Ishikawa (cell line): ENCODE measurements around the gene FBLN1.

Experiments used
- CEBPB ChIP-seq: IDR thresholded peaks from 2 replicates; pipeline ENCODE4 v1.6.1; 2012
- CREB1 ChIP-seq: IDR thresholded peaks from 2 replicates; pipeline ENCODE4 v1.6.1; 2012; ENCODE audit warnings: low read depth
- EGR1 ChIP-seq: IDR thresholded peaks from 2 replicates; pipeline ENCODE4 v1.6.1; 2012
- EP300 ChIP-seq: IDR thresholded peaks from 2 replicates; pipeline ENCODE4 v1.6.1; 2012; ENCODE audit warnings: borderline replicate concordance
- FOXM1 ChIP-seq: IDR thresholded peaks from 2 replicates; pipeline ENCODE4 v1.6.1; 2012; ENCODE audit warnings: low read depth, borderline replicate concordance
- NFIC ChIP-seq: IDR thresholded peaks from 2 replicates; pipeline ENCODE4 v1.6.1; 2012
- RAD21 ChIP-seq: IDR thresholded peaks from 2 replicates; pipeline ENCODE4 v1.6.1; 2012; ENCODE audit warnings: low read depth
- TAF1 ChIP-seq: IDR thresholded peaks from 2 replicates; pipeline ENCODE4 v1.6.1; 2012; ENCODE audit warnings: low read depth, mild to moderate bottlenecking
- TCF12 ChIP-seq: IDR thresholded peaks from 2 replicates; pipeline ENCODE4 v1.6.1; 2012; ENCODE audit warnings: low read depth
- TEAD4 ChIP-seq: IDR thresholded peaks from 2 replicates; pipeline ENCODE4 v1.6.1; 2012
- YY1 ChIP-seq: IDR thresholded peaks from 2 replicates; pipeline ENCODE4 v1.6.1; 2012; ENCODE audit warnings: low read depth
- ZBTB7A ChIP-seq: IDR thresholded peaks from 2 replicates; pipeline ENCODE4 v1.6.1; 2012; ENCODE audit warnings: low read depth
- TF ChIP-seq, protein P1 (sequence below): IDR thresholded peaks from 2 replicates; pipeline ENCODE4 v1.6.1; 2012
- TF ChIP-seq, protein P2 (sequence below): IDR thresholded peaks from 2 replicates; pipeline ENCODE4 v1.6.1; 2012; ENCODE audit warnings: low read depth, mild to moderate bottlenecking
- TF ChIP-seq, protein P3 (sequence below): IDR thresholded peaks from 2 replicates; pipeline ENCODE4 v1.6.1; 2012

FBLN1 gene

DNA sequence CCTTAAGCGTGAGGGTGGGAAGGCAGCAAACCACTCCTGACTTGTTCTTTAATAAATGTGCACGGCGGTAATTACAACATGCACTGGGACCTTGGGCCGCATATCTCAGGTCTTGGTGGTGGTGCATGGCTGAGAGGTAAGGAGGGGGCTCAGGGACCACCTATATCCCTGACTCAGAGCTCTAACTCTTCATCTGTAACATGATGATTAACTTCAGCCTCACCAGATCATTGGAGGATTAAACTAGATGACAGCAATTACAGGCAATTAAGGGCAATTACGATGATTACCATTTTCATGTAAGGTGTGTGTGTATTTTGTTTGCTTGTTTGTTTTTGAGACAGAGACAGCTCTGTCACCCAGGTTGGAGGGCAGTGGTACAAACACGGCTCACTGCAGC is 45.0 kb downstream of the FBLN1 start:
- no peak for TF ChIP-seq FOXM1

DNA sequence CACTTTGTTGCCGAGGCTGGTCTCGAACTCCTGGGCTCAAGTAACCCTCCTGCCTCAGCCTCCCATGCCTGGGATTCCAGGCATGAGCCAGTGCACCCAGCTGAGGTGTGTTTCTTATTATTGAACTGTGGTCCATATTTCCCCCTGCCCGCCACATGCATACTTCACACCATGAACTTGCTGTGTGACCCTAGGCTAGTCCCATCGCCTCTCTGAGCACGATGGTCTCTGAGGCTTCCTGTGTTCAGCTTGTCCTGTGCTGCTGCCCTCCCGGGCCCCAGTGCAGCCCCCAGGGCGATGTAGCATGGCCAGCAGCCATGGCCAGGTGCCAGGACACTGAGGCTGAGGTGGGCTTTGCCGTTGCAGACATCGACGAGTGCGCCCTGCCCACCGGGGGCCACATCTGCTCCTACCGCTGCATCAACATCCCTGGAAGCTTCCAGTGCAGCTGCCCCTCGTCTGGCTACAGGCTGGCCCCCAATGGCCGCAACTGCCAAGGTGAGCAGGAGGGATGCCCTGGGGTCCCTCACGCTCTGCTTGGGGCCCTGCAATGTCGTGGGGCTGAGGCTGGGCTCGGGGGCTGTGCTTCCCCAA is 45.7 kb downstream of the FBLN1 start:
- TF ChIP-seq YY1 (no peak), FOXM1 (no peak), NFIC (no peak), TEAD4 (no peak), EGR1 (no peak), CREB1 (no peak), EP300 (no peak), ZBTB7A (no peak), CEBPB (no peak), TAF1 (no peak), RAD21 (no peak), TCF12 (no peak)
- TF ChIP-seq, protein P1, sequence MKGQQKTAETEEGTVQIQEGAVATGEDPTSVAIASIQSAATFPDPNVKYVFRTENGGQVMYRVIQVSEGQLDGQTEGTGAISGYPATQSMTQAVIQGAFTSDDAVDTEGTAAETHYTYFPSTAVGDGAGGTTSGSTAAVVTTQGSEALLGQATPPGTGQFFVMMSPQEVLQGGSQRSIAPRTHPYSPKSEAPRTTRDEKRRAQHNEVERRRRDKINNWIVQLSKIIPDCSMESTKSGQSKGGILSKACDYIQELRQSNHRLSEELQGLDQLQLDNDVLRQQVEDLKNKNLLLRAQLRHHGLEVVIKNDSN, result no peak
- TF ChIP-seq, protein P2, sequence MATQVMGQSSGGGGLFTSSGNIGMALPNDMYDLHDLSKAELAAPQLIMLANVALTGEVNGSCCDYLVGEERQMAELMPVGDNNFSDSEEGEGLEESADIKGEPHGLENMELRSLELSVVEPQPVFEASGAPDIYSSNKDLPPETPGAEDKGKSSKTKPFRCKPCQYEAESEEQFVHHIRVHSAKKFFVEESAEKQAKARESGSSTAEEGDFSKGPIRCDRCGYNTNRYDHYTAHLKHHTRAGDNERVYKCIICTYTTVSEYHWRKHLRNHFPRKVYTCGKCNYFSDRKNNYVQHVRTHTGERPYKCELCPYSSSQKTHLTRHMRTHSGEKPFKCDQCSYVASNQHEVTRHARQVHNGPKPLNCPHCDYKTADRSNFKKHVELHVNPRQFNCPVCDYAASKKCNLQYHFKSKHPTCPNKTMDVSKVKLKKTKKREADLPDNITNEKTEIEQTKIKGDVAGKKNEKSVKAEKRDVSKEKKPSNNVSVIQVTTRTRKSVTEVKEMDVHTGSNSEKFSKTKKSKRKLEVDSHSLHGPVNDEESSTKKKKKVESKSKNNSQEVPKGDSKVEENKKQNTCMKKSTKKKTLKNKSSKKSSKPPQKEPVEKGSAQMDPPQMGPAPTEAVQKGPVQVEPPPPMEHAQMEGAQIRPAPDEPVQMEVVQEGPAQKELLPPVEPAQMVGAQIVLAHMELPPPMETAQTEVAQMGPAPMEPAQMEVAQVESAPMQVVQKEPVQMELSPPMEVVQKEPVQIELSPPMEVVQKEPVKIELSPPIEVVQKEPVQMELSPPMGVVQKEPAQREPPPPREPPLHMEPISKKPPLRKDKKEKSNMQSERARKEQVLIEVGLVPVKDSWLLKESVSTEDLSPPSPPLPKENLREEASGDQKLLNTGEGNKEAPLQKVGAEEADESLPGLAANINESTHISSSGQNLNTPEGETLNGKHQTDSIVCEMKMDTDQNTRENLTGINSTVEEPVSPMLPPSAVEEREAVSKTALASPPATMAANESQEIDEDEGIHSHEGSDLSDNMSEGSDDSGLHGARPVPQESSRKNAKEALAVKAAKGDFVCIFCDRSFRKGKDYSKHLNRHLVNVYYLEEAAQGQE, result no peak
- TF ChIP-seq, protein P3, sequence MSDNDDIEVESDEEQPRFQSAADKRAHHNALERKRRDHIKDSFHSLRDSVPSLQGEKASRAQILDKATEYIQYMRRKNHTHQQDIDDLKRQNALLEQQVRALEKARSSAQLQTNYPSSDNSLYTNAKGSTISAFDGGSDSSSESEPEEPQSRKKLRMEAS, result no peak

DNA sequence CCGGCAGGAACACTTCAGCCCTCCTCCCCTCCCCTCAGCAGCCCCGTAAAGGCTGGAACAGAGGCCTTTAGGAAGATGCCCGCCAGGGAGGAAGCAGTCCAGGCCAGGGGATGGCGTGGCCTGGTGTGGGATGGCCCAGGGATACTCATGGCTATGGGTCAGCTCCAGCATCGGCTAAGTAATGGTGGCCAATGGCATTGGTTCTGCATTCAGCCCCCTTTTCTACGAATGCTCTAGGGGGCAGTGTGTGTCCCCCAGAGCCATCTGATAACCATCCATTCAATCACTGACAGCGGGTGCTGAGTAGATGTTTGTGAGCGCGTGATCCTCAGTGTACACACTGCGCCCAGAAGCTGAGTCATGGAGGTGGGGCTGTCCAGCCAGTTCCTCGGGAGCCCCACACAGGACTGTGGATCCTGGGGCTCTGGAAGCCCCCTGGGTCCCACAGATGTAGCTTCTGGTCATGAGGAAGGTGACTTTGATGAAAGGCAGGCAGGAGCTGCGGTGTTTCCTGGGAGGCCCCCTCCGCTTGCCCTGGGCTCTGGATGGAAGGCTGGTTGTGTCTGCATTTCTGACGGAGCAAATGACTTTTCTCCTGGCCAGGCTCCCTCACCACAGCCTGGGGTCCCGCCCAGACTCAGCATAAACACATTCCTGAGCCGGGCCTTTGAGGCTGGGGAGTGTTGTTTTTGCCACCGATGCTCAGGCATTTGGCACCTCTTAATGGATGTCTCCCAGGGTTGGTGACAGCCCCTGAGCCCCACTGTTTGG is 46.5 kb downstream of the FBLN1 start:
- TF ChIP-seq TAF1, result no peak

DNA sequence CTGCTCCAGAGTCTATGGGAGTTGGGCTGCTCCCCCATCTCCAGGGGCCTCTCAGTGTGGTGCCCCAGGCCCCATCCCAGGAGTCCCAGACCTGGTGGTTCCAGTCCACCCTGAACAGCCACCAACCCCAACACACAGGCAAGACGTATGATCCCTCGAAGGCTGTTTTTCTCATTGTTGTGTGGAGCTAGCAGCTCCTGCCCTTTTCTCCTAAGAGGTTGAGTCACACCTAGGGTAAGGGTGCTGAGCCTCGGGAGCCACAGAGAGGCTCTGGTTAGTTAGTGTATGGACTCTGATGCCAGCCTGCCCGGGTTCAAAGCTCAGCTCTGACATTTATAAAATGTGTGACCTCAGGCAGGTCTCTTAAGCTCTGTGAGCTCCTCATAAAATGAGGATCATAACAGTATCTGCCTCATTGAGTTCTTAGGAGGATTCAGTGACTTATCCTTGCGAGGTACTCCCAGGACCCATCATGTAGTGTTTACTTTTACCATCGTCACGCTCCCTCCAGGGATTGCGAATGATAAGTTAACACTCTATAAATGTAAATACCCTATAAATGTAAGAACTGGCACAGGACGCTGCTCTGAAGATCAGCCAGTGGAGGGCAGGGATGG is 47.2 kb downstream of the FBLN1 start:
- TF ChIP-seq CREB1 (no peak), TCF12 (no peak), ZBTB7A (no peak), RAD21 (no peak), FOXM1 (no peak), TEAD4 (no peak), CEBPB (no peak), NFIC (no peak), YY1 (no peak), EGR1 (no peak), EP300 (no peak), TAF1 (no peak)
- TF ChIP-seq, protein P1, result no peak
- TF ChIP-seq, protein P2, result no peak
- TF ChIP-seq, protein P3, result no peak

DNA sequence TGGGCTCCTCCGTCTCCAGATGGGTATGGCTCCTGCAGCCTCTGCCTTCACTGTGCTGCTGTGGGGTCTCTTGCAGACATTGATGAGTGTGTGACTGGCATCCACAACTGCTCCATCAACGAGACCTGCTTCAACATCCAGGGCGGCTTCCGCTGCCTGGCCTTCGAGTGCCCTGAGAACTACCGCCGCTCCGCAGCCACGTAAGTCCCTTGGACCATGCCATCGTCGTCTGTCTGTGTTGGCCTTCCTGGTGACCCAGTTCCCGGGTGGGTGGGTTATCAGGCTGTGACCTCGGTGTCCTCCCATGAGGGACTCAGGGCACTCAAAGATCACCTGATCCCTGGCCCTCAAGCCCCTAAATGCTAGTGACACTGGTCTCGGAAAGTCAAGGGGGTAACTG is 47.7 kb downstream of the FBLN1 start:
- no peak for TF ChIP-seq TCF12
- no peak for TF ChIP-seq CEBPB
- TF ChIP-seq TAF1, result no peak
- no peak for TF ChIP-seq NFIC
- TF ChIP-seq RAD21, result no peak
- TF ChIP-seq EP300, result no peak
- TF ChIP-seq TEAD4, result no peak
- TF ChIP-seq EGR1, result no peak
- no peak for TF ChIP-seq ZBTB7A
- no peak for TF ChIP-seq CREB1
- TF ChIP-seq, protein P2, result no peak
- TF ChIP-seq, protein P1, result no peak
- TF ChIP-seq YY1, result no peak
- TF ChIP-seq, protein P3, result no peak
- TF ChIP-seq FOXM1, result no peak
